Natural killer cell (primary cell): ENCODE results near the gene XCL1. TPM values are rescaled to one million over a fixed set of nuclear protein-coding genes. Genes with fewer than 3 reads are reported as not detected.
"Not testable (repeated sequence)": the region's sequence is repeated elsewhere in the genome, so short reads cannot be mapped to it uniquely, and the experiment has no call there.

Experiments
- ATAC-seq, 3 donors: fragments of 150-1000 bp in 2 of 3; fragments of 200-7000 bp in 1 of 3; cut with Tn5 transposase; 1 replicate in 1 of 3; 2 replicates in 2 of 3; pipeline ENCODE4 v1.10.0; 2021; ENCODE audit warnings: mild to moderate bottlenecking in 2 of 3, moderate library complexity in 2 of 3
- DNase-seq, 2 donors: peaks; one replicate each; pipeline versions ENCODE4 v3.0.0 to v3.0.0-alpha.2; 2013 to 2021; ENCODE audit warnings: mixed read lengths in 1 of 2
- H3K27ac ChIP-seq: one replicate; pipeline ENCODE4 v1.5.1; 2013; ENCODE audit warnings: mild to moderate bottlenecking, low read length
- H3K27me3 ChIP-seq: one replicate; pipeline ENCODE4 v1.6.1; 2013; ENCODE audit warnings: low read length; ENCODE audit not compliant: control insufficient read depth, insufficient read depth
- H3K36me3 ChIP-seq: one replicate; pipeline ENCODE4 v1.6.1; 2013; ENCODE audit warnings: low read length; ENCODE audit not compliant: control insufficient read depth, insufficient read depth
- H3K4me1 ChIP-seq: one replicate; pipeline ENCODE4 v1.6.1; 2013; ENCODE audit warnings: low read length; ENCODE audit not compliant: control insufficient read depth, insufficient read depth
- H3K4me3 ChIP-seq: one replicate; pipeline ENCODE4 v1.5.1; 2013; ENCODE audit warnings: low read length
- H3K9me3 ChIP-seq: one replicate; pipeline ENCODE4 v1.6.1; 2013; ENCODE audit warnings: low read length; ENCODE audit not compliant: control insufficient read depth, insufficient read depth
- H3K27ac Mint-ChIP-seq, 2 donors: one replicate each; pipeline ENCODE4 v1.8.0; 2022; ENCODE audit warnings: mild to moderate bottlenecking in 2 of 2, mixed read lengths in 2 of 2, moderate library complexity in 1 of 2
- H3K27me3 Mint-ChIP-seq, 2 donors: one replicate each; pipeline ENCODE4 v1.8.0; 2022; ENCODE audit warnings: low read depth in 2 of 2, mixed read lengths in 2 of 2
- H3K36me3 Mint-ChIP-seq: one replicate; pipeline ENCODE4 v1.8.0; 2022; ENCODE audit warnings: mixed read lengths
- H3K4me1 Mint-ChIP-seq, 2 donors: one replicate each; pipeline ENCODE4 v1.8.0; 2022; ENCODE audit warnings: mixed read lengths in 2 of 2
- H3K4me3 Mint-ChIP-seq: one replicate; pipeline ENCODE4 v1.8.0; 2022; ENCODE audit warnings: mild to moderate bottlenecking, moderate library complexity, mixed read lengths
- H3K9me3 Mint-ChIP-seq, 2 donors: one replicate each; pipeline ENCODE4 v1.8.0; 2022; ENCODE audit warnings: mixed read lengths in 2 of 2
- WGBS: methylation state at CpG from one replicate; pipeline ENCODE4 v1.1.7; 2013; ENCODE audit warnings: missing lambda C conversion rate; ENCODE audit not compliant: insufficient coverage; 5-methylcytosine and 5-hydroxymethylcytosine counted together
- intact Hi-C: fragments of 100-400 bp; cut with micrococcal nuclease; formaldehyde crosslinking; loops from one replicate; pipeline ENCODE4 v1.14.2; 2022
- total RNA-seq, 4 donors: library from RNA; stranded (reverse); fragments of 120-200 nt in 1 of 4; gene quantifications; one replicate each; pipeline versions ENCODE4 v1.2.3 to v1.2.4, GENCODE V29; 2013 to 2022
- TF ChIP-seq, protein P1 (sequence below): fragments of 200-600 bp; IDR thresholded peaks from one replicate; pipeline ENCODE4 v1.8.0; 2022; ENCODE audit warnings: antibody characterized with exemption

The XCL1 gene
- total RNA-seq, 3 donors from 2014 or later (not counting 1 experiment from before 2014, with no cell fraction given), result 11.4 to 23.8 (median 16.1) TPM

DNA sequence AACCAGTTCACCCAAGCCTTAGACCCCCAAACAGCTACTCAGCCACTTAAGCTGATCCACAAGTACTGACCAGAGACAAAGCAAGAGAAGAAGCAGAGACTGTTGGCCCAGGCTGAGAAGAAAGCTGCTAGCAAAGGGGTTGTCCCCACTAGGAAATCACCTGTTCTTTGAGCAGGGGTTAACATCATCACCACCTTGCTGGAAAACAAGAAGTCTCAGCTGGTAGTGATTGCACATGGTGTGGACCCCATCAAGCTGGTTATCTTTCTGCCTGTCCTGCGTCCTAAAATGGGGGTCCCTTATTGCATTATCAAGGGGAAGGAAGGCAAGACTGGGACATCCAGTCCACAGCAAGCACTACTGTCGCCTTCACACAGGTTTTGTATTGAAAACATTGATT, 33.4 kb upstream of the XCL1 start:
- Mint-ChIP-seq H3K27ac (peak overlapping the region; percentile 93 to 95), H3K4me1 (peaks cover 63 to 66% of the 10 kb centered on the region in 2 donors), H3K4me3 (peak overlapping the region; percentile 95), H3K36me3 (peaks cover 19% of the 10 kb centered on the region)
- Histone ChIP-seq H3K4me3 (peak overlapping the region; percentile 32), H3K4me1 (peaks cover 13% of the 10 kb centered on the region), H3K27ac (peak overlapping the region; percentile 32), H3K36me3 (peaks cover 18% of the 10 kb centered on the region)
- H3K9me3 ChIP-seq, DNase-seq, H3K9me3 Mint-ChIP-seq, H3K27me3 Mint-ChIP-seq, H3K27me3 ChIP-seq: not testable (repeated sequence)
- WGBS, result 59% methylated on average over 2 of the region's 2 CpGs
- intact Hi-C loops, result loop anchor here (1.0 to 2.0 kb wide), 2 partner anchors 8 to 22 kb away; no protein-coding TSS in a partner anchor
- peak; percentile 54 to 59 (median 57) for ATAC-seq

DNA sequence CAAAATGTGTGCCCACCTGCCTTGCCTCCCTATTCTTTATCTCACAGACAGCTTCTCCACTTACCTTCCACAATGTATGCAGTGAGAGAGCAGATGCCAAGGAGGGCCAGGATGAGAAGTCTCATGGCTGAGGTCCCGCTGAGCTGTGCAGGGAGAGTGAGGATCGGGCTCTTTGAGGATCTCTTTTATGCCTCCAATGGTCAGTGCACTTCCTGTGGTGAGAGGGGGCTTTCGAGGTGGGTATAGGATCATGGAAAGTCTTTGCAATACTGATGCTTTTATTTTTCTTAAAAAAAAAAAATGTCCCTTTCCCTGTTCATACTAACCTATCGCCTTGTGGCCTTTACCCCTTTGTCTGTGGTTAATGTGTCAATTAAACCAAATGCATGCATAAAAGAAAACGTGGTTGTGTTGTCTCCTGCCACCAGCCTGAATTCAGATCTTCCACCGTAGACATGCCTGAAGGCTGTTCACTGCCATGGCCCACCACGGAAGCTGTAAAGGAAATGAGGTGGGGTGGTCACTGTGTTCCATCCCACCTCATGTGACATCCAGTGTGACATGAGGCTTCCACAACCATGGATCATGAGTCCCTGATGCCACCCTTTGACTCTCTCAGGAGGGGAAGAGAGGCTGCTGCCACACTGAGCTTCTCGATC, 32.4 kb upstream of the XCL1 start, which contains the start of gene XCL2:
TSS of gene XCL2 (minus strand) at position 158 of the 659 bp plus-strand sequence. CDS start at position 125, 33 bp downstream.
- not testable (repeated sequence) for H3K9me3 ChIP-seq, H3K36me3 Mint-ChIP-seq, H3K9me3 Mint-ChIP-seq, H3K27me3 Mint-ChIP-seq, H3K27me3 ChIP-seq
- Histone ChIP-seq H3K4me3 (peak within 1 kb of the TSS; percentile 32), H3K27ac (peak within 1 kb of the TSS; percentile 53), H3K36me3 (peaks cover 18% of the 10 kb centered on the region), H3K4me1 (peaks cover 13% of the 10 kb centered on the region)
- peaks cover 54 to 59% of the 10 kb centered on the region in 2 donors for H3K4me1 Mint-ChIP-seq
- DNase-seq (peak in 1 of 2 donors; percentile 42), ATAC-seq (peak; percentile 49 to 83 (median 64))
- 23% methylated on average over 2 of the region's 8 CpGs for WGBS
- H3K4me3 Mint-ChIP-seq, result peak within 1 kb of the TSS; percentile 95
- intact Hi-C loops, result loop anchor here (1.0 to 2.0 kb wide), 2 partner anchors 9 to 23 kb away; no protein-coding TSS in a partner anchor
- peak within 1 kb of the TSS; percentile 93 to 95 for H3K27ac Mint-ChIP-seq

- H3K36me3 ChIP-seq, H3K9me3 ChIP-seq, ATAC-seq, DNase-seq, H3K27ac ChIP-seq, H3K4me3 ChIP-seq, H3K27me3 ChIP-seq, H3K27ac Mint-ChIP-seq, H3K27me3 Mint-ChIP-seq, H3K36me3 Mint-ChIP-seq, intact Hi-C loops, H3K9me3 Mint-ChIP-seq: not testable (repeated sequence)
- H3K4me1 Mint-ChIP-seq, result peaks cover 46 to 61% of the 10 kb centered on the region in 2 donors
- 80% methylated on average over 2 of the region's 7 CpGs for WGBS
- TF ChIP-seq, protein P1, sequence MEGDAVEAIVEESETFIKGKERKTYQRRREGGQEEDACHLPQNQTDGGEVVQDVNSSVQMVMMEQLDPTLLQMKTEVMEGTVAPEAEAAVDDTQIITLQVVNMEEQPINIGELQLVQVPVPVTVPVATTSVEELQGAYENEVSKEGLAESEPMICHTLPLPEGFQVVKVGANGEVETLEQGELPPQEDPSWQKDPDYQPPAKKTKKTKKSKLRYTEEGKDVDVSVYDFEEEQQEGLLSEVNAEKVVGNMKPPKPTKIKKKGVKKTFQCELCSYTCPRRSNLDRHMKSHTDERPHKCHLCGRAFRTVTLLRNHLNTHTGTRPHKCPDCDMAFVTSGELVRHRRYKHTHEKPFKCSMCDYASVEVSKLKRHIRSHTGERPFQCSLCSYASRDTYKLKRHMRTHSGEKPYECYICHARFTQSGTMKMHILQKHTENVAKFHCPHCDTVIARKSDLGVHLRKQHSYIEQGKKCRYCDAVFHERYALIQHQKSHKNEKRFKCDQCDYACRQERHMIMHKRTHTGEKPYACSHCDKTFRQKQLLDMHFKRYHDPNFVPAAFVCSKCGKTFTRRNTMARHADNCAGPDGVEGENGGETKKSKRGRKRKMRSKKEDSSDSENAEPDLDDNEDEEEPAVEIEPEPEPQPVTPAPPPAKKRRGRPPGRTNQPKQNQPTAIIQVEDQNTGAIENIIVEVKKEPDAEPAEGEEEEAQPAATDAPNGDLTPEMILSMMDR, result peak; percentile 21
- peak overlapping the region; percentile 59 for H3K4me3 Mint-ChIP-seq
- H3K4me1 ChIP-seq, result peaks cover 10% of the 10 kb centered on the region
These were observed 30.5 kb upstream of the XCL1 start for GRCh38 chr1:168545678-168546552.

GRCh38 chr1:168546553-168546895, 29.9 kb upstream of the XCL1 start:
- H3K36me3 ChIP-seq, result not testable (repeated sequence)
- 100% methylated on average over 3 of the region's 3 CpGs for WGBS

More at GRCh38 chr1:168546553-168546895, 29.9 kb upstream of the XCL1 start:
- H3K36me3 Mint-ChIP-seq, H3K27ac Mint-ChIP-seq, intact Hi-C loops, H3K4me1 ChIP-seq, H3K9me3 Mint-ChIP-seq, DNase-seq, H3K27ac ChIP-seq, H3K4me3 Mint-ChIP-seq, ATAC-seq, H3K4me3 ChIP-seq, H3K27me3 ChIP-seq, H3K9me3 ChIP-seq, H3K27me3 Mint-ChIP-seq: not testable (repeated sequence)
- peaks cover 42 to 58% of the 10 kb centered on the region in 2 donors for H3K4me1 Mint-ChIP-seq
